ENCODE results near the gene SYT17. TPM values are rescaled to one million over a fixed set of nuclear protein-coding genes. Genes with fewer than 3 reads are reported as not detected.
A peak's percentile ranks its signal among the peaks of the same experiment; 100 is the strongest.

The SYT17 gene
- total and polyA plus RNA-seq, 12 donors = 1.1 to 6.5 (median 3.1) TPM

GRCh38 chr16:19175492-19176262, 7.6 kb downstream of the SYT17 start:
- H3K27ac ChIP-seq = no peak overlapping the region
- no peaks in the 10 kb centered on the region for H3K9me3 ChIP-seq (replicated peaks in 1 of 3)
- H3K4me1 ChIP-seq (replicated peaks in 1 of 2) = no peaks in the 10 kb centered on the region
- no peak overlapping the region for H3K4me3 ChIP-seq
- intact Hi-C loops (cut with DNase I) = loop anchor here (2.0 to 10.0 kb wide), 3 partner anchors 88 to 199 kb away; no protein-coding TSS in a partner anchor
- no peak for TF ChIP-seq POLR2A (IDR thresholded peaks at IDR 0.05)
- TF ChIP-seq, protein P1, sequence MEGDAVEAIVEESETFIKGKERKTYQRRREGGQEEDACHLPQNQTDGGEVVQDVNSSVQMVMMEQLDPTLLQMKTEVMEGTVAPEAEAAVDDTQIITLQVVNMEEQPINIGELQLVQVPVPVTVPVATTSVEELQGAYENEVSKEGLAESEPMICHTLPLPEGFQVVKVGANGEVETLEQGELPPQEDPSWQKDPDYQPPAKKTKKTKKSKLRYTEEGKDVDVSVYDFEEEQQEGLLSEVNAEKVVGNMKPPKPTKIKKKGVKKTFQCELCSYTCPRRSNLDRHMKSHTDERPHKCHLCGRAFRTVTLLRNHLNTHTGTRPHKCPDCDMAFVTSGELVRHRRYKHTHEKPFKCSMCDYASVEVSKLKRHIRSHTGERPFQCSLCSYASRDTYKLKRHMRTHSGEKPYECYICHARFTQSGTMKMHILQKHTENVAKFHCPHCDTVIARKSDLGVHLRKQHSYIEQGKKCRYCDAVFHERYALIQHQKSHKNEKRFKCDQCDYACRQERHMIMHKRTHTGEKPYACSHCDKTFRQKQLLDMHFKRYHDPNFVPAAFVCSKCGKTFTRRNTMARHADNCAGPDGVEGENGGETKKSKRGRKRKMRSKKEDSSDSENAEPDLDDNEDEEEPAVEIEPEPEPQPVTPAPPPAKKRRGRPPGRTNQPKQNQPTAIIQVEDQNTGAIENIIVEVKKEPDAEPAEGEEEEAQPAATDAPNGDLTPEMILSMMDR (IDR thresholded peaks at IDR 0.05) = no peak
- H3K36me3 ChIP-seq (replicated peaks in 1 of 2) = no peaks in the 10 kb centered on the region
- no peaks in the 10 kb centered on the region for H3K27me3 ChIP-seq
- 68 to 74% (median 71%) methylated on average over 9 of the region's 9 CpGs for WGBS, 4 donors
- DNase-seq = peak in 1 of 7 donors; percentile 17

GRCh38 chr16:19177111-19177739, 9.2 kb downstream of the SYT17 start:
- intact Hi-C loops (cut with DNase I) = loop anchor here (2.0 to 10.0 kb wide), 3 partner anchors 90 to 198 kb away; no protein-coding TSS in a partner anchor

GRCh38 chr16:19179546-19180490, 11.8 kb downstream of the SYT17 start:
- WGBS, 4 donors = 63 to 64% (median 64%) methylated on average over 27 of the region's 27 CpGs

More at GRCh38 chr16:19177111-19177739, 9.2 kb downstream of the SYT17 start:
- Histone ChIP-seq H3K27ac (no peak overlapping the region), H3K4me1 (replicated peaks in 1 of 2) (no peaks in the 10 kb centered on the region), H3K9me3 (replicated peaks in 1 of 3) (no peaks in the 10 kb centered on the region), H3K4me3 (no peak overlapping the region), H3K36me3 (replicated peaks in 1 of 2) (no peaks in the 10 kb centered on the region), H3K27me3 (no peaks in the 10 kb centered on the region)
- 76 to 77% (median 77%) methylated on average over 5 of the region's 5 CpGs for WGBS, 4 donors
- no peak for DNase-seq
- TF ChIP-seq, protein P1 (IDR thresholded peaks at IDR 0.05) = no peak
- no peak for TF ChIP-seq POLR2A (IDR thresholded peaks at IDR 0.05)

More at GRCh38 chr16:19179546-19180490, 11.8 kb downstream of the SYT17 start:
- H3K4me3 ChIP-seq = no peak overlapping the region
- TF ChIP-seq, protein P1 (IDR thresholded peaks at IDR 0.05) = peak; percentile 36 to 65 (median 62)
- no peak for TF ChIP-seq POLR2A (IDR thresholded peaks at IDR 0.05)
- no peaks in the 10 kb centered on the region for H3K4me1 ChIP-seq (replicated peaks in 1 of 2)
- no peaks in the 10 kb centered on the region for H3K27me3 ChIP-seq
- no peaks in the 10 kb centered on the region for H3K9me3 ChIP-seq (replicated peaks in 1 of 3)
- no peak overlapping the region for H3K27ac ChIP-seq
- DNase-seq = peak; percentile 33 to 80 (median 53)
- H3K36me3 ChIP-seq (replicated peaks in 1 of 2) = no peaks in the 10 kb centered on the region
- intact Hi-C loops (cut with DNase I) = loop anchor here in 1 of 2 donors (5.0 to 10.0 kb wide), 2 partner anchors 93 to 195 kb away; no protein-coding TSS in a partner anchor

All from adrenal gland (tissue), 12 donors.